GM10847 (cell line): ENCODE results near the gene ABCC8.

Experiments
- POLR2A ChIP-seq: IDR thresholded peaks from 2 replicates; pipeline ENCODE4 v1.6.1; 2011; ENCODE audit not compliant: insufficient read length; ENCODE audit errors: extremely low read depth

The ABCC8 gene

DNA sequence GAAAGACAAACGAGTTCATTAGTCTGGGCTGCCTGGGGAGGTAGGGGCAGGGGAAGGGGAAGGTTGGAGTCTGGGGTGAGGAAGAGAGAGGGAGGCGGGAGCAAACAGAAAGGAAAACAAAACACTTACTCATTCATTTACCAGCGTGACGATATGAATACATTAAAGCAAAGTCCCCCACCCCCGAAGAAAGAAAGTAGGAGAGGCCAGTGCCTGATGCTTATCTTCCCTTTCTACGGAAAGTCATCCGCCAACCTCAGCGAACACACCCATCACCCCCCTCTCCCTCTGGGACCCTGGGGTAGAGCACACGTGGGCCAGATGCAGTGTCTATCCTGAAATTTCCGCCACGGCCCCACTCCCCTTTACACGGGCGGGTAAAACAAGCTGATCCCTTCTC, 13.7 kb downstream of the ABCC8 start:
- TF ChIP-seq POLR2A, result no peak

DNA sequence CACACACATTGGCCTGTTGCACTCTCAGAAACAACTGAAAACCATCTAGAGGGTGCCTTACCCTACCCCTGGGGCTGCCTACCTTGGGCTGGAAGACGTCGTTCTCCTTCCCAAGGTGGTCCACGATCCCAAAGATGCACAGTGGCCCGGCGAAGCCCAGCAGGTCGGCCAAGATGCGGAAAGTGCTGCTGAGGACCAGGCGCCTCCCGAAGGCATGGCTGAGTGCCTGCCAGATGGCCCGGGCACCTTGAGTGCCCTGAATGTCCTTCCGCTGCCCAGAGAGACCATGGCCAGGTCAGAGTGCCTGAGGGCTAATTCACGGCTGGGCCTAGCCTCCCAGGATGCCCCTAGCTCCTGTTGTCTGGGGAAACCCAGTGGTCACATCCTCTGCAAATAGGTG, 16.2 kb downstream of the ABCC8 start:
- no peak for TF ChIP-seq POLR2A

DNA sequence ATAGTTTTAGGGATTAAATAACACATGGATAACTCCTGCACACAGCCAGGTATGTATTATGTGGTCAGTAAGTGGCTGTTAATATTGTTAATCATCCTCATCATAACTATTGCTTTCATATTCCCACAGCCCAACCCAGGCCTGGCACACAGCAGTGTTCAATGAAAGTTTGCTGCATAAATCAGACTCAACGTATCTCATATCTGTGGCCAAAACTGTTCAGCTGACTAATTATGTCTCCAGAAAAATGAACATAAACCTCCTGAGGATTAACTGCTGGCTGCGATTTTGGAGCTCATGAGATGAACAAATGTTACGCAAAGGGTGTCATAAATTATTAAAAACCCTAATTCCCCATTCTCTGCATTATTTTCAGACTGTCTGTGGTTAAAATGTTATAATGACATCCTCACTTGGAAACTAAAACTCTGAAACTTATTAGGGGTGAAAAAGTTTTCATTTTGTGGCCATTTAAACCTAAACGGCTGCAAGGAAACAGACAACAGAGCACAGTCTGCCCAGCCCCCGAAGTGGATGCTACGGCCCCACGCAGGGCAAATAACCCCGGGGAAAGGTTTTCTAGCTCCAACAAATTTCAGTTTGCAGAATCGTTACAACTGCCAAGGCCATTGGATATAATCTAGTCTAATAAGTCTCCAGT, 17.3 kb downstream of the ABCC8 start:
- TF ChIP-seq POLR2A, result no peak

DNA sequence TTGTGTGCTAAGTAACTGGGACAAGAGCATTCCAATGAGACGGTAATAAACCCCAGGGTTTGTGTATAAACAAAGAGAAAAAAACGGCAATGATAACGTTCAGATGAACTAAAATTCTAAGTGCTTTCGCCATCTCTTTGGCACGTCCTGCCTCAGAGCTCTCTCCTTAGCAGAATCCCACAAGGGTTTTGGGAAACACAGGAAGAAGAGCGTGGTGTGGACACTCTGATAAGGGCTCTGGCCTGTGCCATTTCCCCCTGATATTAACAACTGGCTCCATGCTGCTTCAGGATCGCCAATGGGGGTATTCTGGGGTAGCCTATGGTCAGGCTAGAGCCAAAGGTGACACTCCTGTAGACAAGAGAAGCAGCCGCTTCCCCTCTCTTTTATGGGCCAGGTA, 18.4 kb downstream of the ABCC8 start:
- no peak for TF ChIP-seq POLR2A

DNA sequence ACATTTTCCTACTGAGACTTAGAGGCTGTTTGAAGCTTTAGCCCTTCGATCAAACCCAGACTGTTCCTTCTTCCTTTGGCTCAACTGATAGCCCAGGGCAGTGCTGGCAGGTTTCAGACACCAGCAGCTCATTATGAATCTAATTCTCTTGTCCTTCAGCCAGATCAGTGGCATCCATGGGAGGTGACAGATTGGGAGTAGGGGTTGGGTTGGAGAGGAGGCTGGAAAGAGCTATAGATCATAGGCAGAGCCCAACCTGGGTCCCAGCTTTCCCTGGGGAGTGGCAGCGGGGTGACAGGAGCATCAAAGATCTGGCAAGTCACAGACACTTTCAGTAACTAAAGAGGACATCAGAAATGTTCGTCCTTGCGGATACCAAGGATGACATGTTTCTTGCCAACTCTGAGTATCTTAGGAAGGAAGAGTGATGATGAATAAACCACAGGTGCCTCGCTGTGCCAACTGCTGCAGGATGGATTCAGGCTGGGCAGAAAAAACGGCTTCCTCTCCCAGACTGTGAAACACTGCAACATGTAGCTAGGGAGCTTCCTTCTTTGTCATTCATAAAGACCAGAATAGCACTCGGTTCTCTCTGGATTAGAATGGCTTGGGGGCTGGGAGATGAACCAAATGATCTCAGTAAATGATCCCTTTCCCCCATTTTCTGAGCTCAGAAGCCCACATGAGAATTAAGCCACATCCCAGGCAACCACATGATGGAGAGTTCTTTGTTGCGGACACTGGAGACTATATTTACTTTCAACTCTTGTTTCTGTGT, 19.1 kb downstream of the ABCC8 start:
- TF ChIP-seq POLR2A, result no peak

DNA sequence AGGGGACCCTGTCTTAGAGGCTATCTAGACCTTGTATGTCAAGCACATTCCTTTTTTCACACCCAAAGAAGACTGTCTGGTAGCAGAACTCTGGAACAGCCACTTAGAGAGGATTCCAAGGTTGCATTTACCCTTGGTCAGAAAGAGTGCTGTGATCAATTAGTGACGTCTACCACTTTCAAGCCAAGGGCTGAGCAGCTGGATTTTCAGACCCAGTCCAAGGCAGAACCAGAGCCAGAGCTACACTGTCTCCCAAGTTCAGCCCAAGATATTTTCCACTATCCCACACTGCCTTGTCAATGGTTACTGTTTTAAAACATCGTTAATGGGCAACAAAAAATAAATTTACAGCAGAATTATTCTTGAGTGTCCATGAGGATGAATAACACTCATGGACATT, 24.0 kb downstream of the ABCC8 start:
- TF ChIP-seq POLR2A, result no peak

DNA sequence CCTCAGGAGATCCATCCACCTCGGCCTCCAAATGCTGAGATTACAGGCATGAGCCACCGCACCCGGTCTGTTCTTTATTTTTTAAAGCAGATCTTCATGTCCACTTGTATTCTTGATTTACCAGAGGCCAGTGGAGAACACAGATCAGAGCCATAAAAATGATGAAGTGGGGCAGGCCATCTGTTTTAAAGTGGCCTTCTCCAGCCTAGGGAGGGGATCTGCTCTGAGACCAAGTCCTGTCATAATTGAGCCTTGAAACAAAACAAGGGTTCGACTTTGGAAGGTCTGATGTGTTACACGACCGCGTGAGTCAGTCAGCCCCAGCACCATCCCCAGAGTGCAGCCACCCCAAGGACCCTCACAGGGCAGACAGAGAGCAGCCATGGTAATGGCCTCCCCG, 27.5 kb downstream of the ABCC8 start:
- TF ChIP-seq POLR2A, result no peak

DNA sequence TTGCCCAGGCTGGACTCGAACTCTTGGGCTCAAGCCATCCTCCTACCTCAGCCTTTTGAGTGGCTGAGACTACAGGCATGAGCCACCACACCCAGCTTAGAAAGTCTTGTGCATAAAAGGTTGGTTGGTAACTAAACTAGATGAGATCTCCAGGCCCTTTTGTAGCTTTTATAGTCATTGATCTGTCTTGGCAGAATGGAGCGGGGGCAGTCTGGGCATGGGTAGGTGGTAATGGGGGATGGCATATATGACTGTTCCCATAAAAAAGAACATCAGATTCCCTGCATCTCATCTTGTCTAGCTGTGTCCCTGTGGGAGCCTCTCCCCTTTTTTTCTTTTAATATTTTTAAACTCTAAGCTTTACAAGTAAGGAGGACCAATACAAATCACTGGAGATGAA, 30.2 kb downstream of the ABCC8 start:
- TF ChIP-seq POLR2A, result no peak

DNA sequence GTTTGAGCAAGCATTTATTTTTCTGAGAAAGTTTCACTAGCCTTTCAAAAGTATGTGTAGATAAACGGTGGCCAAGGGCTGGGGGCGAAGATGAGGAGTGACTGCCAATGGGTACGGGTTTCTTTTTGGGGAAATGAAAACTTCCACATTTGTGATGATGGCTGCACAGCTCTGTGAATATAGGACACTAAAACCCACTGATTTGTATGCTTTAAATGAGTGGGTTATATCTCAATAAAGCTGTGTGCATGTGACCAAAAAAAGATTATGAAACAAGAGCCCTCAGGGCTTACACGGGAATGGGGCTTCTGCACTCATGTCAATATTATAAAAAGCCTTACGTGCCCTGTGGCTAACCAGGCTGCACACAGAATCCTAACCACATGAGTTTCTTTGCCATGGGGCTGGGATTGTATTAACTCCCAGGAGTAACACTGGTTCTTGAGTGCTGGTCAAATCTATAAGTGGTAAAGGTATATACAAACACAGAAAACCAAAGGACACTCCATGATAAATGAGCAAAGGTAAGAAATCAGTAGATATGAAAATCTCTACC, 31.3 kb downstream of the ABCC8 start:
- TF ChIP-seq POLR2A, result no peak

DNA sequence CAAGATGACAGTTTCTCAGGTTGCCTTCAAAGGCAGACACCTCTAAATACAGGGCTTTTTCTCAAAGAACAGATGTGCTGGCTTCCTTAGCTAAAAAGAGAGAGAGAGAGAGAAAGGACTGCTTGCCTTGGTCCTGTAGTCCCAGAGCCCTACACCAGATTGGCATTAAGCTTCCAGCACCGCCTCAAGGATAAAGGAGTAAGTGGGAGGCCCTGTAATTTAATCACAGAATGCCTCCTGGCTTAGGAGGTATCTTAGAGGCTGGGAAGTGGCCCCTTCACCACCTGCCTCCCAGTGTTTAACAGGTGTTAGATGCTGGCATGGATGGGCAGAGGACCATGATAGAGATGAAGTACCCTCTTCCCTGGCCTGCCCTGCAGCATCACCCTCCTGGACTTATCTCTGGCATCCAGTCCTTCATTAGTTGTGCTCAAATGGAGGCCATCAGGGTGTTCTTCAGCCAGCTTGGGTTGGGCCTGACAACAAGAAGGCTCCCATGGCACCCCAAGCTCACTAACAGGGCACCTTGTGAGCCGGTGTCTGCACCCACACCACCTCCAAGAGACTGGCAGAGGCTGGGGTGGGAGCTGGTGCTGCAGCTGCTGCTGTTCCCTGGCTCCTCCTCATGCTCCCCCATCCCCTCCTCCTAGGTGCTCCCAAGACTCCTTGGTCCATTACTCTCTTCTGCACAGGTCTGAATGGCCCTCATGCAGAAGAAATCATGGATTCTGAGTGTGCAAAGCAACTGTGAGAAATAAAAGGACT, 32.5 kb downstream of the ABCC8 start:
- no peak for TF ChIP-seq POLR2A

DNA sequence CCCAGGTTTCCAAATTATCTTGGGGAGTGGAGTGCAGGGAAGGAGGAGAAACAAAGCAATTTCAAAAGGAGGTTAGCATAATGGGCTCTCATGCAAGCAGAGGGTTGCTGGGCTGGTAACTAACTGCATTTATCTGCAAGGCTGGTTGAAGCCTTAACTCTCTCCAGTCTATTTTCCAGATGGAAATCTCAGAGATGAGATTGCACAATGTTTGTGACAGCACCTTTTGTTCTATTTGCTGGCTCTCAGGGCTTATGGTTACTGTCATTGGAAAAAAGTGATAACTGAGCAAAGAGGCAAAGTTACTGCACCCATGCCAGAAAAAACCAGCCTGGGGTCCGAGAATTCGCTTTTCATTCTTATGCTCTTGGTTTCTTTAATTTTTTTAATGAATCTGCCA, 33.2 kb downstream of the ABCC8 start:
- no peak for TF ChIP-seq POLR2A

DNA sequence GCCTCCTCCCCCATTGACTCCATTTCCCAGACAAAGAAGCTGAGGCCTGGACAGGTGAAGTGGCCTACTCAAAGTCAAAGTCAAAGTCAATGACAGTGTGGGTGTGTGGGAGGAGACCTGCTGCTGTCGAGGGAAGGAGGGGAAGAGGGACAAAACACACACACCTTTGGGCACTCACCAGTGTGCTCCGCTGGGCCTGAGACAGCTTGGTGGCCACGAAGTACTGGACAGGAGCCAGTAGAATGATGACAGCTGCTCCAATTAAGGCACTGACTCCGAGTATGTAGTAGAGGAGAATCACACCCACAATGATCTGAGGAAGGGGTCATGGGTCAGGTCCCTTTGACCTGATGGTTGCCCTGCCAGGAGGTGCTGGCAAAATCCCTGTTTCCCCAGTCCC, 33.6 kb downstream of the ABCC8 start:
- no peak for TF ChIP-seq POLR2A

DNA sequence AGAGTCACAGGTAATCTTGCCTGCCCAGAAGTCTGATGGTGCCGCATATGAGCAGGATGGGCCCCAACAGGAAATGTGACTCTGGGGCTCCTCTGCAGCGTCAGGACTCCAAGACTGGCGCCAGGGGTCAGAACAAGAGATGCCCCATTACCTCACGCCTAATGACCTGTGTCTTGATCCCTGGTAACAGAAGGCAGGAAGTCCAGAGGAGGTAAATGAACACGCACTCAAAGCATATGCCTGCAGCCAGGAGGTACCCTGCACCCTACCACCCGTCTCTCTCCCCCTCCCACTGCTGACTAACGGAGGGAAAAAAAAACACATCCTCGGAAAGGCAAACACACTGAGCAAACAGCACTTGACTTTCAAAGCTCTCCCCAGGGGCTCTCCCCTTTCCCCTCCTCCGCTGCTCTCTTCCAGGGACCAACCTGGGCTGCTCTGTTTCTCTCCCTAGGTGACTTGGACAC, 37.3 kb downstream of the ABCC8 start:
- no peak for TF ChIP-seq POLR2A

DNA sequence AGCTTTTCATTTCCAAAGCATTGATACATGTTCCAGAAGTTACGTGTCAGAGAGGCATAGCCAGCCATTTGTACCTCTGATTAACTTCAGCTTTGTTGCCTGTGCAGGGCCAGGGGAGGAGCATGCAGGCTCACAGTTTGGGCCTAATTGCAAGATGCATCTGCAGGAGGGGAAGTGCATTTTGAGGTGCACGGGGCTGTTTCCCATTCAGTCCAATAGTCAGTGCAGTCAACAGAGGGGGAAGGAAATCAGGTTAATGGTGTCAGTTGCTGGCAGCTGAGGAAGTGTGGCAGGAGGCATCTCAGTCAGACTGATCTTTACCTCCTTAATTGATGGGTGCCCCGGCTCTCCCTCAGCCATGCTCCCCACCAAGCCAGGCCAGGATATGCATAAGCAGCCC, 39.3 kb downstream of the ABCC8 start:
- no peak for TF ChIP-seq POLR2A

DNA sequence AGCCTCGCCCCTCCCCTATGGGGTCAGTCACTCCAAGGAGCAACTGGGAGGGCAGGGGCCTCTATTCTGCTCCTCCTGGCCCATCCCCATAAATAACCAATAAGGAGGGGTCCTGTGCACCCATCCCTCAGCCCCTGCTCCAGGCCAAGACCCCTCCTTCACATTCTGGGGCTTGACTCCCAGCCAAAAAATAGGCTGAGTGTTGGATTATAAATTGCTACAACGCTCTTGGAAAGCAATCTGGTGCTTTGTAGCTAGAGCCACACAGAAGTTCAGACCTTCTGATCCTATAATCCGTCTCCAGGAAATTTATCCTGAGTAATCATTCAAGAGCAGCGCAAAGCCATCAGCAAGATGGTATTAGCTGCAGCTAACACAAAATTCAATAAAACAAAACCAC, 42.5 kb downstream of the ABCC8 start:
- no peak for TF ChIP-seq POLR2A

DNA sequence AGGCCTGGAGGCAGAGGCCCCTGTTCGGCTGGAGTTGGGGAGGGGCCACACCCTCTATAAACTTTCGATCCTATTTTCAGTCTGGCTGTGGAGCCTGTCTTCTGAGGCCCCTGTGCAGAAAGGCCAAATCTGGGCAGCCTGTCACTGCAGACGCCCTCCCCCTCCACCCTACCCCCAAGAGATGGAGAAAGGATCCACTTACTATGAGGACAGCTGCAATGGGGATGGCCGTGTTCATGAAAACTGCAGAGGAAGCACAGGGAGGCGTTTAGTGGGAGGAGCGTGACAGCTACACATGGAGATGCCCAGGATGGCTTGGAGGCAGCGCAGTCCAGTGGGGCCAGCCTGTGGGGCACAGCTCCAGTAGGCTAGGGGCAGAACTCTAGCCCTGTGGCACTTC, 44.6 kb downstream of the ABCC8 start:
- no peak for TF ChIP-seq POLR2A
